ENCODE results near the gene GSAP. TPM values are rescaled to one million over a fixed set of nuclear protein-coding genes. Genes with fewer than 3 reads are reported as not detected.

GSAP gene
- total and polyA plus RNA-seq, 2 donors (not counting 1 experiment from before 2014, with no cell fraction given): 4.4 to 21.5 TPM

GRCh38 chr7:77416621-77417371, 647 bp upstream of the GSAP start:
- Histone ChIP-seq H3K79me2 (ENCODE audit: control insufficient read depth, insufficient read depth, low read length) (no peaks in the 10 kb centered on the region), H3K9ac (ENCODE audit: insufficient read depth, low read length) (peak overlapping the region; percentile 62), H2AFZ (ENCODE audit: low read length) (peak overlapping the region; percentile 82), H3K27me3 (ENCODE audit: control insufficient read depth, insufficient read depth, low read length) (no peaks in the 10 kb centered on the region), H3K4me2 (ENCODE audit: extremely low read depth, insufficient read depth, low read length) (peak overlapping the region; percentile 82), H3K4me3 (replicated peaks in 1 of 4; ENCODE audit: control extremely low read depth in 1 of 4, insufficient read depth in 1 of 4, low read depth in 3 of 4, low read length in 4 of 4) (peak overlapping the region; percentile 3 to 67 (median 60)), H3K27ac (ENCODE audit: insufficient read depth, low read length) (no peak overlapping the region), H3K4me1 (ENCODE audit: control insufficient read depth, extremely low read depth, insufficient read depth, low read length) (peaks cover 4% of the 10 kb centered on the region), H4K20me1 (ENCODE audit: control insufficient read depth, extremely low read depth, insufficient read depth, low read length) (no peaks in the 10 kb centered on the region), H3K36me3 (ENCODE audit: control insufficient read depth, insufficient read depth, low read length) (no peaks in the 10 kb centered on the region), H3K9me3 (ENCODE audit: control insufficient read depth, insufficient read depth, low read depth, low read length) (no peaks in the 10 kb centered on the region)
- DNase-seq (ENCODE audit: low read depth in 2 of 2): peak in 1 of 2 donors; percentile 13
- TF ChIP-seq CTCF (conservative IDR thresholded peaks at IDR 0.05 in 1 of 2, IDR thresholded peaks at IDR 0.05 in 1 of 2; ENCODE audit: low read depth in 1 of 2, low read length in 2 of 2): no peak
- no peak for TF ChIP-seq EZH2 (IDR thresholded peaks at IDR 0.05; ENCODE audit: low read length, missing control alignments)

GRCh38 chr7:77415476-77415822, 700 bp downstream of the GSAP start:
- H3K4me2 ChIP-seq (ENCODE audit: extremely low read depth, insufficient read depth, low read length): peak overlapping the region; percentile 92
- H2AFZ ChIP-seq (ENCODE audit: low read length): peak overlapping the region; percentile 83
- H3K36me3 ChIP-seq (ENCODE audit: control insufficient read depth, insufficient read depth, low read length): no peaks in the 10 kb centered on the region
- H4K20me1 ChIP-seq (ENCODE audit: control insufficient read depth, extremely low read depth, insufficient read depth, low read length): no peaks in the 10 kb centered on the region
- TF ChIP-seq EZH2 (IDR thresholded peaks at IDR 0.05; ENCODE audit: low read length, missing control alignments) (no peak), CTCF (conservative IDR thresholded peaks at IDR 0.05 in 1 of 2, IDR thresholded peaks at IDR 0.05 in 1 of 2; ENCODE audit: low read depth in 1 of 2, low read length in 2 of 2) (no peak)
- no peaks in the 10 kb centered on the region for H3K9me3 ChIP-seq (ENCODE audit: control insufficient read depth, insufficient read depth, low read depth, low read length)
- DNase-seq (ENCODE audit: low read depth in 2 of 2): no peak
- H3K27me3 ChIP-seq (ENCODE audit: control insufficient read depth, insufficient read depth, low read length): no peaks in the 10 kb centered on the region
- H3K9ac ChIP-seq (ENCODE audit: insufficient read depth, low read length): peak overlapping the region; percentile 62
- H3K27ac ChIP-seq (ENCODE audit: insufficient read depth, low read length): peak overlapping the region; percentile 23
- peaks cover 4% of the 10 kb centered on the region for H3K4me1 ChIP-seq (ENCODE audit: control insufficient read depth, extremely low read depth, insufficient read depth, low read length)
- H3K4me3 ChIP-seq (replicated peaks in 1 of 4; ENCODE audit: control extremely low read depth in 1 of 4, insufficient read depth in 1 of 4, low read depth in 3 of 4, low read length in 4 of 4): peak overlapping the region; percentile 50 to 67 (median 60)
- no peaks in the 10 kb centered on the region for H3K79me2 ChIP-seq (ENCODE audit: control insufficient read depth, insufficient read depth, low read length)

- peaks cover 6% of the 10 kb centered on the region for H3K4me1 ChIP-seq (ENCODE audit: control insufficient read depth, extremely low read depth, insufficient read depth, low read length)
- no peaks in the 10 kb centered on the region for H3K79me2 ChIP-seq (ENCODE audit: control insufficient read depth, insufficient read depth, low read length)
- TF ChIP-seq CTCF (conservative IDR thresholded peaks at IDR 0.05 in 1 of 2, IDR thresholded peaks at IDR 0.05 in 1 of 2; ENCODE audit: low read depth in 1 of 2, low read length in 2 of 2) (no peak), EZH2 (IDR thresholded peaks at IDR 0.05; ENCODE audit: low read length, missing control alignments) (no peak)
- H4K20me1 ChIP-seq (ENCODE audit: control insufficient read depth, extremely low read depth, insufficient read depth, low read length): no peaks in the 10 kb centered on the region
- H3K27ac ChIP-seq (ENCODE audit: insufficient read depth, low read length): no peak overlapping the region
- DNase-seq (ENCODE audit: low read depth in 2 of 2): peak; percentile 40 to 74
- no peaks in the 10 kb centered on the region for H3K36me3 ChIP-seq (ENCODE audit: control insufficient read depth, insufficient read depth, low read length)
- no peaks in the 10 kb centered on the region for H3K27me3 ChIP-seq (ENCODE audit: control insufficient read depth, insufficient read depth, low read length)
- no peaks in the 10 kb centered on the region for H3K9me3 ChIP-seq (ENCODE audit: control insufficient read depth, insufficient read depth, low read depth, low read length)
- H3K9ac ChIP-seq (ENCODE audit: insufficient read depth, low read length): no peak overlapping the region
- no peak overlapping the region for H3K4me2 ChIP-seq (ENCODE audit: extremely low read depth, insufficient read depth, low read length)
- no peak overlapping the region for H3K4me3 ChIP-seq (replicated peaks in 1 of 4; ENCODE audit: control extremely low read depth in 1 of 4, insufficient read depth in 1 of 4, low read depth in 3 of 4, low read length in 4 of 4)
- H2AFZ ChIP-seq (ENCODE audit: low read length): no peak overlapping the region
Observed at GRCh38 chr7:77413861-77414424, 2.2 kb downstream of the GSAP start.

Data from fibroblast of lung (primary cell).